HG03432 (cell line): ENCODE results near the gene ACTG1.

Experiments used
- ATAC-seq: cut with Tn5 transposase; IDR thresholded peaks from one replicate; pipeline ENCODE4 v1.9.1; 2021; ENCODE audit warnings: mild to moderate bottlenecking, moderate library complexity; ENCODE audit not compliant: unreplicated experiment

Gene ACTG1

DNA sequence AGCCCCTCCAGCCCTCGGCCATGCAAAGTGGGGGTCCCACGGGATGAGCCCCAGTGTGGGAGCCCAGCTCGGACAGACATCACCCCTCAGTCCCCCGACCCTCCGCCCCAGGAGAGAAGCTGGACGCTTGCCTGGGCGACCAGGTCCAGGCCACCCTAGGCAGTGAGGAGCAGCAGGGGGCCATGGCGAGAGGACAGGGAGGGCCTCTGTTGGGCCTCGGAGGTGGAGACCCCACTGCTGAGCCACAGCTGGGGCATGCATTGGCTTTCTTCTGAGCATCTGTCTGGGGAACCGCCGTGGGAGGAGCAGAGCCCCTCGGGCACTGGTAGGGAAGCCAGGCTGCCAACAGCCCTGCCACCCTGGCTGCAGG, 13.0 kb downstream of the ACTG1 start:
- ATAC-seq, result no peak

DNA sequence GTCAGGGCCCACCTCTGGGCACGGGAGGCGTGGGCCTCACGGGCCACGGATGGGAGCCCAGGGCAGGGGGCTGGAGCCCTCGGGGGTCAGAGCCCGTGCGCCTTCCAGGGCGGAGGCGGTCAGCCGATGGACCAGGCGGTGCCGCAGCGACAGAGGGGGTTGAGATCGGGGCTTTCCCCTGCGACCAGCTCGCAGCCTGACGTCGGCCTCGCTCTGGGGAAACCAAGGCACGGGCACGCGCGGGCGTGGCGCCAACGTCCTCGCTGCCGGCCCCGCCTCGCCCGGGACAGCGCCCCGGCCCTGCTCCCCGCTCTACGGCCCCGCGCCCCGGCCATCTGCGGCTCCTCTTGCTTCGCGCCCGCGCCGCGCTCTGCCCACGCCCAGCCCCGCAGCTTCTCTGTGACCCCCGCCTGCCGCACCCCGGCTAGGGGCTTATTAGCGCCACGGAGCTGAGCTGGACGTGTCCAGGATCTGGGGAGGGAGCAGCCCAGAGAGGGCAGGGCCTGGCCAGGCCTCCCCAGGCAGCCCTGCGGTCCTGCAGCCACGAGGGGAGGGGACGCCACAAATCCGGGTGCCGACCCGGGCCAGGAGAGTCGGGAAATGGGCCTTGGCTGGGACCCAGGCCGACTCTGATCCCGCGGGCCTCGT, 13.5 kb downstream of the ACTG1 start:
- no peak for ATAC-seq

DNA sequence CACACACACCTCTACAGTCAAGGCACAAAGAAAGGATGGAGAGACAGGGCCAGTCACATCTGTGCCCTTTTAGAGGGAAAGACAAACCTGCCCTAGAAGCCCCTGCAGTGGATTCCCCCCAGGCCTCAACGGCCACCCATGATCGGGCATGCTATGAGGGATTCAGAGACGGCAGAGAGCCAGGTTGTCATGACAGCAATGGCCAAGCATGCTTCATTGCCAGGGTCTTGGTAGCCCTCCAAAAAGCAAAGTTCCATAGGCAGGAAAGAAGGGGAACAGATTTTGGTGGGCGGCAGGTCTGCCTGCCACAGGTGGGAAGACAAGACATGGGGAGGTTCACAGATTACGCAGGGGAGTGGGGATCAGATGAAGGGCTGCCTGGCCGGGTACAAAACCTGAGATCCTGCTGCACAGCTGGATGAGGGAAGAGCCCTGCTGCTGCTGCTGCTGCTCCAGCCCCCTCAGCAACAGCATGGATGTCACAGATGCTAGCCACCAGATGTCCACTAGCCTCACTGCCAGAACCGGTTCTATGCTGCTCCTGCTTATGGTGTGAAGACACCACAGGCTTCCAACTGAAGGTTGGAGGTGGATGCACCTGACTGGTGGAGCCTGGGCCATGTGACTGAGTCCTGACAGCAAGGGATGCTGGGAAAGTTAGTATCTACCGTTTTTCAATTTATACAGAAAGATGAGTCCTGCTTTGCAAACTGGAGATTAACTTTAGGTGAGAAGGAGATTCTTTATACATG, 17.8 kb downstream of the ACTG1 start:
- ATAC-seq, result no peak

- no peak for ATAC-seq
Measured at GRCh38 chr17:81493198-81494038, 19.2 kb downstream of the ACTG1 start.

DNA sequence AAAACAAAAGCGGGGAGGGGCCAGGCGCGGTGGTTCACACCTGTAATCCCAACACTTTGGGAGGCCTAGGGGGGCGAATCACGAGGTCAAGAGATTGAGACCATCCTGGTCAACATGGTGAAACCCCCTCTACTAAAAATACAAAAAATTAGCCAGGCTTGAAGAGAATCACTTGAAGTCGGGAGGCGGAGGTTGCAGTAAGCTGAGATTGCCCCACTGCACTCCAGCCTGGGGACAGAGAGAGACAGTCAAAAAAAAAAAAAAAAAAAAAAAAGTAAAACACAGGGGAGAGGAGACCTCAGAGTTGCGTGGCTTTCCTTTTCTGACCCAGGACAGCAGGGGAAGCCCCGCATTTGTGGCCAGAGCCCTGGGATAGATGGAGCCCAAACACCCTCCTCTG, 19.9 kb downstream of the ACTG1 start:
- ATAC-seq, result no peak

DNA sequence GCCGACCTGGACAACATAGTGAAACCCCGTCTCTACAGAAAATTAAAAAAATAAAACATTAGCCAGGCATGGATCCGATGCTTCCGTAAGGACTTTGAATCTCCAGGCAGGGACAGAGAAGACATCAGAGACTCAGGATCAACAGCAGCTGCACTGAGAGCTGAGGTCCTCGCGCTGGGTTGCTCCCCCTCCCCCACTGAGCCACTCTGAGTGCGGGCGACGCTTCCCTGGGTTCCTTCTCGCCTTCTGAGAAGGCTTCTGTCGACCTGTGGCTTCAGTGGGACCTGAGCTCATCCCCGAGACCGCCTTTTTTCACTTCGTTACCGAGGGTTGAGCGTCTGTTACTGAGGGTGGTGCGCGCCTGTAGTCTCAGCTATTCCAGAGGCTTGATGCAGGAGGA, 20.4 kb downstream of the ACTG1 start:
- ATAC-seq, result no peak

GRCh38 chr17:81491761-81492160, 20.8 kb downstream of the ACTG1 start:
- no peak for ATAC-seq

DNA sequence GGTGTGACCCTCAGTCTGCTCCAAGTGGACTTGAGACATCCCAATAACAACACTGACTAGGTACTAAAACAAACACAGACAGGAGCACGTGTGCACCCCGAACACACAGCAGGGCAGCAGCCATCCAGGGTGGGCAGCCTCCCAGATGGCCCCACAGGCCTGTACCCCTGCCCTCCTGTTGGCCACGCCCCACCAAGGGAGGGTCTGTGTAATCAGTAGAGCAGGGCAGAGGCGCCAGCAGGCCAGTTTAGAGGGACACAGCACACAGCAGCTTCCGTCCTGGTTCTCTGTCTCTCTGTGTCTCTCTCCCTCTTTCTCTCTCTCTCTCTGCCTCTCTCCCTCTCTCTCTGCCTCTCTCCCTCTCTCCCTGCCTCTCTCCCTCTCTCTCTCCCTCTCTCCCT, 21.4 kb downstream of the ACTG1 start:
- ATAC-seq, result no peak

- no peak for ATAC-seq
Measured at GRCh38 chr17:81489998-81490992, 22.3 kb downstream of the ACTG1 start.

- no peak for ATAC-seq
Measured at GRCh38 chr17:81489012-81489997, 23.3 kb downstream of the ACTG1 start.

- peak; percentile 15 for ATAC-seq
Measured at GRCh38 chr17:81488276-81488860, 24.2 kb downstream of the ACTG1 start.

DNA sequence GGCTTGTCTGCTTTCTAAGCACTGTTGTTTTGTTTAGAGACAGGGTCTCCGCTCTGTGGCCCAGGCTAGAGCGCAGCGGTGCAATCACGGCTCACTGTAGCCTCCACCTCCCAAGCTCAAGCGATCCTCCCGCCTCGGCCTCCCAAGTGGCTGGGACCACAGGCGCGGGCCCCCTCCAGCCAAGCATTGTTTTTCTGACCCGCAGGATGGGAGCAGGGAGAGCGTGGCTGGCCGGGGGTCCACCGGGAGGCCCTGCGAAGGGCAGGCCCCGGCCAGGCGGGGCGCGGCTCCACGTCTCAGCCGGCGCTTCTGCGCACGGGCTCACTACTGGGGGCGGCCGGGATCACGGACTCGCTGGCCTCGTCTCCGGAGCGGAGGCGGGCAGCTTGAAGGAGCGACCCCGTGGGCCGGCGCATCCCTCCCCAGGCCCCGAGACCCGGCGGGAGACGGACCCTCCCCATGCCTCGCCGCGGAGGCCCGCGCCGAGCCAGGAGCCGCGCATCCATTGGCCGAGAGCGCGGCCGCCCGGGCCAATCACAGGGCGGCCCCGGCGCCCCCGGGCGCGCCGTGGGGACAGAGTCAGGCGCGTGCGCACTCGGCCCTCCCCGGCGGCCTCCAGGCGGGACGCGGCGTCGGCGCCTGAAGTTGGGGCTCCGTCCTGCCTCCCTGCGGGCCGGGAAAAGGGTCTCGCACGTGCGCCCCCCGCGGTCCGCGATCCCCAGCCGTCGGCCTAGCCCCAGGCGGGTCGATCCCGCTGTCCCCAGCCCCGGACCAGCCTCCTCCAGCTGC, 24.9 kb downstream of the ACTG1 start:
- peak; percentile 66 for ATAC-seq

DNA sequence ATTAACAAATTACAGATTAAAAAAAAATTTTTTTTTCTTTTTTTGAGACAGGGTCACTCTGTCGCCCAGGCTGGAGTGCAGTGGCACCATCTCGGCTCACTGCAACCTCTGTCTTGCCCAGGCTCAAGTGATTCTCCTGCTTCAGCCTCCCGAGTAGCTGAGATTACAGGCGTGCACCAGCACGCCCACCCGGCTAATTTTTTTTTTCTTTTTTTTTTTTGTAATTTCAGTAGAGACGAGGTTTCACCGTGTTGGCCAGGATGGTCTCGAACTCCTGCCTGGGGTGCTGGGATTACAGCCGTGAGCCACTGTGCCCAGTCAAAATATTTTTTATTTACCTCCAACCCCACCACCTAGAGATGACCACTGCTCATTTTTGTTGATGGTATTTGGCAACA, 25.5 kb downstream of the ACTG1 start:
- ATAC-seq, result no peak

DNA sequence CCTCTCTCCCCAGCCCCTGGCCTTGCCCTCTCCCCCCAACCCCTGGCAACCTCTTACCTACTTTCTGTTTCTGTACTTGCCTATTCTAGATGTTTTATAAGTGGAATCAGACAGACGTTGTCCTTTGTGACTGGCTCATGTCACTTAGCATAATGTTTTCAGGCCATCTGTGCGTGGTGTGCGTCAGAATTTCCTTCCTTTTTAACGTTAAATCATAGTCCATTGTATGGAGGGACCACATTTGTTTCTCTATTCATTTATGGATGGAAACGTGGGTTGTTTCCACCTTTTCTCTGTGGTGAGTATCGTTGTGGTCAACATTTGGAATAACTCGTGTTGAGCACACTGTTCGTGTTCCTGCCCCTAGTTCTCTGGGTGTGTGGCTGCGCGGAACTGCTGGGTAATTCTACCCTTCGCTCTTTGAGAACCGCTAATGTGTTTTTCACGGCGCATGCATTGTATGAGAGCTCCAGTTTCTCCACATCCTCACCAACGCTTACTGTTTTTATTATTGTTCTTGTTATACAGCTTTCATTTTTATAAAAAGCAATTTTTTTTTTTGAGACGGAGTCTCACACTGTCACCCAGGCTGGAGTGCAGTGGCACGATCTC, 26.3 kb downstream of the ACTG1 start:
- ATAC-seq, result no peak

- peak; percentile 67 for ATAC-seq
Measured at GRCh38 chr17:81484195-81484979, 28.2 kb downstream of the ACTG1 start.

GRCh38 chr17:81483862-81484194, 28.8 kb downstream of the ACTG1 start:
- ATAC-seq, result no peak
